B cell (primary cell): ENCODE data around the gene PCBP3.

Source experiments
- CTCF ChIP-seq: fragments of 200-600 bp; IDR thresholded peaks from one replicate; pipeline ENCODE4 v1.8.0; 2022; ENCODE audit warnings: antibody characterized with exemption, mild to moderate bottlenecking
- EZH2 ChIP-seq: IDR thresholded peaks from 2 replicates; pipeline ENCODE4 v1.6.1; 2012; ENCODE audit warnings: borderline replicate concordance, low read depth, mild to moderate bottlenecking, moderate library complexity, low read length; ENCODE audit not compliant: insufficient read depth, poor library complexity, severe bottlenecking

DNA sequence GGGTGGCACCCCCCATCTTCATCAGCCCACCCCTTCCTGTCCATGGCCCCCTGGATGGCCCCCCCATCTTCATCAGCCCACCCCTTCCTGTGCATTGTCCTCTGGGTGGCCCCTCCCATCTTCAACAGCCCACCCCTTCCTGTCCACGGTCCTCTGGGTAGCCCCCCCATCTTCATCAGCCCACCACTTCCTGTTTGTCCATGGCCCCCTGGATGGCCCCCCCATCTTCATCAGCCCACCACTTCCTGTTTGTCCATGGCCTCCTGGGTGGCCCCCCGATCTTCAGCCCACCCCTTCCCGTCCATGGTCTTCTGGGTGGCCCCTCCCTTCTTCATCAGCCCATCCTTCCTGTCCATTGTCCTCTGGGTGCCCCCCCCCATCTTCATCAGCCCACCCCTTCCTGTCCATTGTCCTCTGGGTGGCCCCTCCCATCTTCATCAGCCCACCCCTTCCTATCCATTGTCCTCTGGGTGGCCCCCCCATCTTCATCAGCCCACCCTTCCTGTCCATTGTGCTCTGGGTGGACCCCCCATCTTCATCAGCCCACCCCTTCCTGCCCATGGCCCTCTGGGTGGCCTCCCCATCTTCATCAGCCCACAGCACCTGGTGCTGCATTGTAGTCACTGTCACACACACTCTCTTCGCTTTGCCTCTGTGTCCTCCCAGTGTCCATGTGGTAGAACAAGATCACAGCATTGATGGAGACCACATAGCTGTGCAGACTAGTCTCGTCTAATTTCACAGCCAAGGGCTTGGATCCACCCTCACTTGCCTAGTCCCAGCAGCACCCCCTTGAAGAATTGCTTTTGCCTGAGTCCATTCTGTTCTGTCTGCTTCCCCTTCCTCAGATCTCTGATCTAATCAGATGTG lies 95.9 kb downstream of the PCBP3 start:
- TF ChIP-seq CTCF (no peak), EZH2 (no peak)
